IPS DF 6.9 (cell line): Measurements from ENCODE around the gene CDH15.

ENCODE experiments used
- DNase-seq: peaks from one replicate; pipeline ENCODE4 v3.0.0-alpha.2; 2013; ENCODE audit warnings: low read depth, low spot score
- H3K27ac ChIP-seq: one replicate; pipeline ENCODE4 v1.5.1; 2013; ENCODE audit warnings: low read length, control low read depth
- H3K27me3 ChIP-seq: 2 replicates; pipeline ENCODE4 v1.6.1; 2013; ENCODE audit warnings: mild to moderate bottlenecking, low read length; ENCODE audit not compliant: control insufficient read depth, insufficient read depth
- H3K36me3 ChIP-seq: 2 replicates; pipeline ENCODE4 v1.6.1; 2013; ENCODE audit warnings: low read length; ENCODE audit not compliant: control insufficient read depth, insufficient read depth
- H3K4me1 ChIP-seq: 2 replicates; pipeline ENCODE4 v1.6.1; 2013; ENCODE audit warnings: low read length; ENCODE audit not compliant: control insufficient read depth, insufficient read depth
- H3K4me3 ChIP-seq: 2 replicates; pipeline ENCODE4 v1.5.1; 2013; ENCODE audit warnings: mild to moderate bottlenecking, low read length
- H3K9me3 ChIP-seq: 2 replicates; pipeline ENCODE4 v1.6.1; 2013; ENCODE audit warnings: low read length, inconsistent platforms; ENCODE audit not compliant: control insufficient read depth, insufficient read depth
- WGBS: extraction: QIAGEN DNeasy Blood & Tissue Kit; methylation state at CpG from one replicate; pipeline ENCODE4 v1.1.7; 2013; ENCODE audit warnings: mixed read lengths, missing lambda C conversion rate; ENCODE audit not compliant: insufficient read length, insufficient coverage; 5-methylcytosine and 5-hydroxymethylcytosine counted together

CDH15 gene

DNA sequence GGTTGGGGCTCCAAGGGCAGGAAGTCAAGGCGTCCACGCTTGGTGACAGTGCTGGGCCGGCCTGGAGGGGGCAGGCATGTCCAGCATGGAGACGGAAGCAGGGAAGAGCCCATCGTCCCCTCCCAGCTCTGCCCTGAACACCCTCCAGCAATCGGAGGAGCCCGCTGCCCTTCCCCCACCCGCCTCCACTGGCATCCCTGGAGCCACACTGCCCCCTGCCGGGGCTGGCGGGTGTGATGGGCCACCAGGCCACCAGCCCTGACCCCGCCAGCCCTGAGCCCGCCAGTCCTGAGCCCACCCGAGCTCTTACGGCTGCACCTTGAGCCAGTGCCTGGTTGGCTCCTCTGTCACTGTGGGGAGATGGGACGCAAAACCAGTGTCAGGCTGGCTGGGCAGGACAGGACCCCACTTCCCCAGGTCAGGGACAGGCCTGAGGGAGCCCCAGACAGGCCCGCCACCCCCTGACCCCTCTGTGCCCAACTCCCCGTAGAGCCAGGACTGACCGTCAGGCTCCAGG, 4.1 kb upstream of the CDH15 start:
- DNase-seq = peak; percentile 73
- WGBS = no CpG with 5 or more reads among the region's 18 CpGs
- no peaks in the 10 kb centered on the region for H3K36me3 ChIP-seq
- H3K4me3 ChIP-seq = no peak overlapping the region
- peaks cover 7% of the 10 kb centered on the region; the same call in 1 of the 2 replicates for H3K4me1 ChIP-seq
- H3K27ac ChIP-seq = no peak overlapping the region
- H3K9me3 ChIP-seq = no peaks in the 10 kb centered on the region
- H3K27me3 ChIP-seq = no peaks in the 10 kb centered on the region

DNA sequence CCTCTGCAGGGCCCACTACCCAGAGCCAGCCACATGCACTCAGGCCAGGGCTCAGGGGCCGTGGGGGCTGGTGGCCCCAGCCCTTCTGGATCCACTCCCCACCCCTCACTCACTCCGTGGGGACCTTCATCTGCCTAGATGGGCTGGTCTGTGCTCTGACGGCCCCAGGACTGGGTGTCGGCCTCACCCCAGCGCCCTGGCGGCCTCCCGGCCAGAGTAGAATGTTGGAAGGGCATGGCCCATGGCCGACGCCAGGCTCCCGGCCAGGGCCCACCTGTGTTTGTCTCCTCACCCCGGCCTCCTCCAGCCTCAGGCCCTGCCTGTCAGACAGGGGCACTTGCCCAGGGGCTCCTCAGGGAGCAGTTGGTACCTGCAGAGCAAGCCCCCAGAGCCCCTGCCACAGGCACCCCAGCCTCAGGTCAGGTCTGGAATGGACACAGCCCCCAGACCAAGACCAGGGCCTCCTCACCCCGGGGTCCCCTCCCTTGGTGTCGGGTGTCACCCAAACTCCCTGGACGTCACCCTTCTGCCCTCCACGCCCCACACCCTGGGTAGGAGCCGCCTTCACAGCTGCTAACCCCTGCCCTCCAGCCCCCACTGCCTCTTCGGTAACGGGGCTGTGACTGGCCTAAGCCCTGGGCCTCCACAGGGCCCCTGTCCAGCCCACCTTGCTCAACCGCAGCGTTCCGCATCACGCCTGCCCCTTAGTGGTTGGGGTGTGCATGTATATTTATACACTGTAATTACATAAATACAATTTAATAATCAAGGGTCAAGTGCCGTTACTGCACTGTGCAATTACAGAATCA, 3.0 kb upstream of the CDH15 start:
- H3K9me3 ChIP-seq = no peaks in the 10 kb centered on the region
- no peak for DNase-seq
- no peak overlapping the region for H3K4me3 ChIP-seq
- peaks cover 8% of the 10 kb centered on the region; the same call in 1 of the 2 replicates for H3K4me1 ChIP-seq
- no peak overlapping the region for H3K27ac ChIP-seq
- WGBS = no CpG with 5 or more reads among the region's 23 CpGs
- H3K27me3 ChIP-seq = no peaks in the 10 kb centered on the region
- no peaks in the 10 kb centered on the region for H3K36me3 ChIP-seq

DNA sequence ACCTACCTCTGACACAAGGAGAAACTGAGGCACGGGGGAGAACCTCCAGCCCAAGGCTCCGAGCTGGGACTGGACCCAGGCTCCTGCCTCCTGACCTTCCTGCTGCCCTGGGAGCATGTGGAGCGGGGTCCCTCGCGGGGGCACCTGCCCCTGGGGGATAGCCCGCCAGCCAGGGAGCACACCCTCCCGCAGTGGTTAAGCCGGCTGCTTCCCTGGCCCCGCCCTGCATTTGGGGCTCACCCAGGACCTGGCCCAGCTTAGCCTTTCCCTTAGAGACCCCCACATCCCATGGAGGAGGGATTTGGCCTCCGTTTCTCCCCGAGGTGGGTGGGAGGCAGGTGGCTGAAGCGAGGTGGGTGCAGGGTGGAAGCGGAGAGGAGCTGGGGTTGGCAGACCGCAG, 1.8 kb upstream of the CDH15 start:
- peaks cover 8% of the 10 kb centered on the region; the same call in 1 of the 2 replicates for H3K4me1 ChIP-seq
- WGBS = no CpG with 5 or more reads among the region's 14 CpGs

DNA sequence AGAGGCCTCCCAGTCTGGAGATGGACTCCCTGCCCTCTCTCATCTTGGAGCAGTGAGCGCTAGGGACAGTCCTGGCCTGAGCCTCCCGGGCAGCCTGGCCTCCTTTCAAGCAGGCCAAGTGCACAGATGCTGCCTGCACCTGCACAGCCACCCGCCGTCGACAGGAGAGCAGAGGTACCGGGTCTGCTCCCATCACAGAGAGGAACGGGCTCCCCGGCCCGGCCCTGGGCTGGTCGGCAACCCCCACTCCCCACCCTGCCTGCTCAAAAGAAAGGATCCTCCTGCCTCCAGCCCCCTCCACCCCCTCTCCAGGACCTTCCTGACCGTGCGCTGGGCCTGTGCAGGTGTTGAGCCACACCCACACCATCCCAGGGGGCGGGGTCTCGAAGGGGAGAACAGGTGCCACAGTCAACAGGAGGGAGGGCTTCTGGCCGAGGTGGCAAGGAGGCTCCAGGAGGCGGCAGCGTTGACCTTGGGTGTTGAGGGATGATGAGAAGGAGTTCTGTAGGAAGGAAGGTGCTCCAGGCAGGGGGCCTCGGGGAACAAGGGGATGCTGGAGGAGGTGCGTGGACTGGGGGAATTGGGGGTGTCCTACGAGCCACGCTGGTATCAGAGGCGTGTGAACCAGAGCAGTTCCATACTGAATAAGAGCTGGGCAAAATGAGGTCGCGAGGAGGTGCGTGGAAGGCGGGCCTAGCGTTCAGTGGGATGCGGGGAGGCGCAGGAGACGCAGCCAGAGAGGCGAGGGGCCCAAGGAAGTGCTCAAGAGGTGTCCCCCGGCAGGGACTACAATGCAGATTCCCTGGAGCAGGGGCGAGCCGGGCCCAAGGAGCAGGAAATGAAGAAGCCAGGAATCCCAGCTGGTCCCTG, 967 bp upstream of the CDH15 start:
- no peak for DNase-seq
- H3K4me3 ChIP-seq = peak overlapping the region; percentile 29; the same call in 1 of the 2 replicates

More for the DNA sequence above, 1.8 kb upstream of the CDH15 start:
- no peak for DNase-seq
- Histone ChIP-seq H3K4me3 (no peak overlapping the region), H3K27me3 (no peaks in the 10 kb centered on the region), H3K36me3 (no peaks in the 10 kb centered on the region), H3K9me3 (no peaks in the 10 kb centered on the region), H3K27ac (no peak overlapping the region)

DNA sequence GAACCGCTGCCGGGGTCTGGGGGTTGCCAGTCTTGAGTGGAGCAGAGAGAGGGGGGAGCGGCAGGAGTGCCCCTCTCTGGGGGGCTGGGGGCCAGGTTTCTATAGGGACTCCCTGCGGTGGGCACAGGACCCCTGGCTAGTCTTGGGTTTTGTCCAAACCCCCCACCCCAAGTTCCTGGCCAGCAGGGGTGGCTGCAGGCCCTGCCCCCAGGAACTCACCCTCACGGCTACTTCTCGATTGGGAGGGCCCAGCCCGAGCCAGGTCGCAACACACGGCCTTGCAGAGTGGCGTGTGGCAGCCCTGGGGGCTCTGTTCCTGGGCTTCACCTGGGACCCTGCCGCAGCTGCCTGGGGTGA, 601 bp downstream of the CDH15 start:
- no peaks in the 10 kb centered on the region for H3K36me3 ChIP-seq
- H3K9me3 ChIP-seq = no peaks in the 10 kb centered on the region
- DNase-seq = no peak
- no peak overlapping the region for H3K4me3 ChIP-seq
- no CpG with 5 or more reads among the region's 11 CpGs for WGBS
- H3K27ac ChIP-seq = no peak overlapping the region
- peaks cover 3% of the 10 kb centered on the region; the same call in 1 of the 2 replicates for H3K4me1 ChIP-seq
- no peaks in the 10 kb centered on the region for H3K27me3 ChIP-seq

More for the DNA sequence above, 967 bp upstream of the CDH15 start:
- WGBS = no CpG with 5 or more reads among the region's 34 CpGs
- H3K9me3 ChIP-seq = no peaks in the 10 kb centered on the region
- H3K4me1 ChIP-seq = peaks cover 8% of the 10 kb centered on the region; the same call in 1 of the 2 replicates
- no peaks in the 10 kb centered on the region for H3K36me3 ChIP-seq
- H3K27me3 ChIP-seq = no peaks in the 10 kb centered on the region
- H3K27ac ChIP-seq = no peak overlapping the region

DNA sequence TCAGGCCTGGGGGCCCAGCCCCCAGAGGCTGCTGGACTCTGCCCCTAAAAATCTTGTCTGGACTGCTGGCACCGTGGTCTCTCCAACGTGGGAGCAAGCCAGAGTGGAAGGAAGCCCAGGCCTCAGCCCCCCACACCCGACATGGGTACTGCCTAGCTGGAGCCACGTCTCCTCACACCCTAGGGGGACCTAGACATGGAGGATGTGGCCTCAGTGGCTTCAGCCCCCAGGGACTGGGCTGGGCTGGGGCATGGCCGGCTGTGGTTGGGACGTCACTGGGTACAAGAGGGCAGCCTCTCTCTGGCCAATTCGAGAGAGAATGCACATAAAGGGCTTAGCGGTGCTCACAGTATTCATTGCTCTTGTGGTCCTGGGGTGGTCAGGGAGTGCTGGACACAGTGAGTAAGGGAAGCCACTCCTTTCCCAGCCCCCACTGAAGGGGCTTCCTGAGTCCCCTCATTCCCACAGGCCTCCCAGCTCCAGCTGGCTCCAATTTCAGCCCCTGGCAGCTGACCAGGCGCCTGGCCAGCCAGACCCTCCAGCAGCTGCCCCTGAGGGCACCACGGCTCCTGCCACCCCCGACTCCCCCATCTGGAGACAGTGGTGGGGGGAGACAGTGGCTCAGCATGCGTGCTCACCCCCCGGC, 1.1 kb downstream of the CDH15 start:
- no peaks in the 10 kb centered on the region for H3K36me3 ChIP-seq
- WGBS = no CpG with 5 or more reads among the region's 13 CpGs
- H3K27me3 ChIP-seq = no peaks in the 10 kb centered on the region
- peaks cover 3% of the 10 kb centered on the region; the same call in 1 of the 2 replicates for H3K4me1 ChIP-seq
- H3K9me3 ChIP-seq = no peaks in the 10 kb centered on the region
- H3K27ac ChIP-seq = no peak overlapping the region
- no peak overlapping the region for H3K4me3 ChIP-seq
- no peak for DNase-seq

DNA sequence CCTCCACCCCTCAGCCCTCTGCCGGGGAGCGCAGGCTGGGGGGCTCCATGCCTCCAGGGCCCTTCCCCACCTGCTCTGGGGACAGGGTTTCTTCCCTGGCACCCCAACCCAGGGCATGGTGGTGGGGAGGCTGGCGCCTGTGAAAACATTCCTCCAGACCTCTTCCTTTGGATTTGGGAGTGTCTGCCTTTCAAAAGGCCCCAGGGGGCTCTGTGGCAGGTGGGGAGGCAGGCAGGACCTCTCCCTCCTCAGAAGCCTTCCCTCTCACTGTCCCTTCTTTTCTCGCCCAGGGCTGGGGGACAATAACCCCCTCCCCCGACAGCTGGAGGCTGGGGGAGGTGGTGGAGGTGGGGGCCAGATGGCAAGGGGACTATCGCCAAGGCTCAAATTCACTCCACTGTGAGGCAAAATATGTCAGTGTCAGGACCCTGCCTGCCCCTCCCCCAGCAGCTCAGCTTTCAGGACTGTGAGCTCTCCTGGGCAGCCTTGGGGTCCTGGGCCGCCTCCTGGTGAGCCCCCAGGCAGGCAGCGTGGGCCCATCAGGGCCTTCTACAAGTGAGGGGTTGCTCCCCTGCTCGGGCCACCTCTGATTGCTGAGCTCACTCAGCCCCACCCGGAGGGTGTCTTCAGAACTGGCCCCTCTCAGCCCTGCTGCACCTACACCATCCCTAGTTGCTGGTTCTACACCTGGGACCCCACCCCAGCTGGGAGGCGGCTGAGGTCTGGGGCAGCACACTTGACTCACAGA, 1.8 kb downstream of the CDH15 start:
- H3K27ac ChIP-seq = no peak overlapping the region
- WGBS = no CpG with 5 or more reads among the region's 11 CpGs
- H3K9me3 ChIP-seq = no peaks in the 10 kb centered on the region
- no peaks in the 10 kb centered on the region for H3K36me3 ChIP-seq
- peaks cover 3% of the 10 kb centered on the region; the same call in 1 of the 2 replicates for H3K4me1 ChIP-seq
- H3K27me3 ChIP-seq = no peaks in the 10 kb centered on the region
- DNase-seq = no peak
- no peak overlapping the region for H3K4me3 ChIP-seq

DNA sequence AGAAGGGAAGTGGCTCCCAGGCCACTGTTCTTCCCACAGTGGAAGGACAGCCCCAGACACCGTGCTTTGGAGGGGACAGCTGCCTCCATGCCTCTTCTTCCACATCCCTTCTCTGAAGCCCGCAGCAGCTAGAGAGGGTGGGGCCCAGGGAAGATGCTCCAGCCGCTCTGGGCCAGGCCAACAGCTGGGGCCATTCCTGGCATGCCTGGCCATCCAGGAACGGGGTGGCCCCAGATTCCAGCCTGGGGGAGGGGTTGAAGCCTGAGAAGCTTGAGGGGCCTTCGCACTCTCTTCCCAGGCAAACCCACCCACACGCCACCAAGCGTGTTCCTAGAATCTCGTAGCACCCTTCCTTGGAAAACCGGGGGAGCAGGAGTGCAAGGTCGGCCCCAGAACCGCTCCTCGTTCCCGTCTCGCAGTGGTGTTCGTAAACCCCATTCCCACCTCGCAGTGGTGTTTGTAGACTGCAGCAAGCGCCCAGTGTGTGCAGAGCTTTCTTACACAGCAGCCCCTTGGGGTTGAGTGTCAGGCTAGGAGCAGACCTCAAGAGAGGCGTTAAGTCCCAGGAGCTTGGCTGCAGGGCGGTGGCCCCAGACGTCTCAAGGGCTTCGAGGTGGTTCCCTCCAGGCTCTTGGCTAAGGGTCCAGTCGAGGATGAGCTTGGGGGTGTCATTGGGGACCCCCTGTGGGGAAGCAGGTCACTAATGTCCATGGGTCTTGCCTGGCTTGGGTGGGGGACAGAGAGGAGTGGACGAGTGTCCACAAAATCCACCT, 2.7 kb downstream of the CDH15 start:
- Histone ChIP-seq H3K4me1 (peaks cover 3% of the 10 kb centered on the region; the same call in 1 of the 2 replicates), H3K36me3 (no peaks in the 10 kb centered on the region), H3K27ac (no peak overlapping the region), H3K27me3 (no peaks in the 10 kb centered on the region), H3K9me3 (no peaks in the 10 kb centered on the region), H3K4me3 (no peak overlapping the region)
- no CpG with 5 or more reads among the region's 23 CpGs for WGBS
- no peak for DNase-seq

DNA sequence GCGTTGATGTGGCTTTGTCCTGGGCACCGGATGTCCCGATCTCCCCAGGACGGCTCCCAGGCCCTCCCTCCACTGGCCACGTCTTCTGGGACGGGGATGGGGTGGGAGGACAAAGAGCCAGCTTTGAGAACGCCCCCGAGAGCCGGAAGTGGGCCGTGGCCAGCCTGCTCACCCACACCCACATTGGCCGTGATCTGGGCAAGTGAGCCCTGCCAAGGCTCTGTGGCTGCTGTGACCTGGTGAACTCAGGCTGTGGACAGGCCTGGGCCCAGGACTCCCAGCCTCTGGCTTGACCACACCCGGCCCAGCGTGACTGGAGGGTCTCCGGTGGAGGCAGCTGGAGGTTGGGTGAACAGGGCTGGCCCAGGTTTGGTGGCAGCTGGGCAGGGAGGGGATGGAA, 3.3 kb downstream of the CDH15 start:
- whole genome bisulfite sequencing = no CpG with 5 or more reads among the region's 14 CpGs
- Histone ChIP-seq H3K27me3 (no peaks in the 10 kb centered on the region), H3K27ac (no peak overlapping the region), H3K4me1 (peaks cover 3% of the 10 kb centered on the region; the same call in 1 of the 2 replicates), H3K4me3 (no peak overlapping the region), H3K36me3 (no peaks in the 10 kb centered on the region), H3K9me3 (no peaks in the 10 kb centered on the region)
- DNase-seq = no peak
